Neutrophil (primary cell): ENCODE results near the gene SCAF11.
A peak's percentile ranks its signal among the peaks of the same experiment; 100 is the strongest.

ENCODE experiments used
- H3K27ac ChIP-seq: fragments of 200-600 bp; sonication (generic); 2 replicates; pipeline ENCODE4 v1.5.1; 2016; ENCODE audit warnings: mild to moderate bottlenecking, moderate library complexity
- H3K27me3 ChIP-seq: fragments of 200-600 bp; sonication (generic); 2 replicates; pipeline ENCODE4 v1.6.0; 2016; ENCODE audit warnings: mild to moderate bottlenecking
- H3K36me3 ChIP-seq: fragments of 200-600 bp; sonication (generic); 2 replicates; pipeline ENCODE4 v1.5.1; 2017
- H3K4me1 ChIP-seq, 2 experiments: fragments of 200-600 bp in 1 of 2; sonication (generic) in 1 of 2; 1 replicate in 1 of 2; 2 replicates in 1 of 2; pipeline versions ENCODE4 v1.5.1 to v1.6.1; 2013 to 2016; ENCODE audit warnings: low read depth in 1 of 2, low read length in 1 of 2, mild to moderate bottlenecking in 1 of 2, moderate library complexity in 1 of 2; ENCODE audit not compliant: control insufficient read depth in 1 of 2, insufficient read depth in 1 of 2
- H3K4me3 ChIP-seq, 2 experiments: fragments of 200-600 bp in 1 of 2; sonication (generic) in 1 of 2; 1 replicate in 1 of 2; 2 replicates in 1 of 2; pipeline ENCODE4 v1.5.1; 2013 to 2016; ENCODE audit warnings: low read depth in 1 of 2, low read length in 1 of 2, mild to moderate bottlenecking in 1 of 2, moderate library complexity in 1 of 2
- H3K9me3 ChIP-seq: fragments of 200-600 bp; sonication (generic); 2 replicates; pipeline ENCODE4 v1.5.1; 2016
- TF ChIP-seq, protein P1 (sequence below): fragments of 200-600 bp; sonication (generic); IDR thresholded peaks from 2 replicates; pipeline ENCODE4 v1.5.1; 2016; ENCODE audit warnings: antibody characterized with exemption

SCAF11 gene

DNA sequence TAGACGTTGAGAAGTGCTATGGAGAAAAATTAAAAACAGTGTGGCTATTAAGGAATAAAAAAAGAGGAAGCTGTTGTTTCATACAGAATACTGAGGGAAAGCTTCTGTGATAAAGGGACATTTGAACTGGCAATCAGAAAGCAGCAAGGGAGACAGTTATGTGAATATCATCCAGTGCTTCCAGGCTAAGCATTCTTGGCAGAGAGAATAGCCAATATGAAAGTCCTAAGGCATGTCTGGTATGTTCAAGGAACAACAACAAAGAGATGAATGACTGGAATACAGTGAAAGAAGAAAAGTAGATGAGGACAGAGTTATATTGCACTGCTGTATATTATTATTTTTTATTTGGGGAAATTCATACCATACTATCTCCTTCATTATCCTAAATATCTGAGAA is 23.9 kb downstream of the SCAF11 start:
- Histone ChIP-seq H3K9me3 (no peaks in the 10 kb centered on the region), H3K36me3 (peaks cover 10% of the 10 kb centered on the region), H3K27ac (peak overlapping the region; percentile 26), H3K4me3 (no peak overlapping the region), H3K4me1 (peaks cover 0 to 6% of the 10 kb centered on the region in 2 experiments), H3K27me3 (no peaks in the 10 kb centered on the region)
- TF ChIP-seq, protein P1, sequence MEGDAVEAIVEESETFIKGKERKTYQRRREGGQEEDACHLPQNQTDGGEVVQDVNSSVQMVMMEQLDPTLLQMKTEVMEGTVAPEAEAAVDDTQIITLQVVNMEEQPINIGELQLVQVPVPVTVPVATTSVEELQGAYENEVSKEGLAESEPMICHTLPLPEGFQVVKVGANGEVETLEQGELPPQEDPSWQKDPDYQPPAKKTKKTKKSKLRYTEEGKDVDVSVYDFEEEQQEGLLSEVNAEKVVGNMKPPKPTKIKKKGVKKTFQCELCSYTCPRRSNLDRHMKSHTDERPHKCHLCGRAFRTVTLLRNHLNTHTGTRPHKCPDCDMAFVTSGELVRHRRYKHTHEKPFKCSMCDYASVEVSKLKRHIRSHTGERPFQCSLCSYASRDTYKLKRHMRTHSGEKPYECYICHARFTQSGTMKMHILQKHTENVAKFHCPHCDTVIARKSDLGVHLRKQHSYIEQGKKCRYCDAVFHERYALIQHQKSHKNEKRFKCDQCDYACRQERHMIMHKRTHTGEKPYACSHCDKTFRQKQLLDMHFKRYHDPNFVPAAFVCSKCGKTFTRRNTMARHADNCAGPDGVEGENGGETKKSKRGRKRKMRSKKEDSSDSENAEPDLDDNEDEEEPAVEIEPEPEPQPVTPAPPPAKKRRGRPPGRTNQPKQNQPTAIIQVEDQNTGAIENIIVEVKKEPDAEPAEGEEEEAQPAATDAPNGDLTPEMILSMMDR, result no peak

DNA sequence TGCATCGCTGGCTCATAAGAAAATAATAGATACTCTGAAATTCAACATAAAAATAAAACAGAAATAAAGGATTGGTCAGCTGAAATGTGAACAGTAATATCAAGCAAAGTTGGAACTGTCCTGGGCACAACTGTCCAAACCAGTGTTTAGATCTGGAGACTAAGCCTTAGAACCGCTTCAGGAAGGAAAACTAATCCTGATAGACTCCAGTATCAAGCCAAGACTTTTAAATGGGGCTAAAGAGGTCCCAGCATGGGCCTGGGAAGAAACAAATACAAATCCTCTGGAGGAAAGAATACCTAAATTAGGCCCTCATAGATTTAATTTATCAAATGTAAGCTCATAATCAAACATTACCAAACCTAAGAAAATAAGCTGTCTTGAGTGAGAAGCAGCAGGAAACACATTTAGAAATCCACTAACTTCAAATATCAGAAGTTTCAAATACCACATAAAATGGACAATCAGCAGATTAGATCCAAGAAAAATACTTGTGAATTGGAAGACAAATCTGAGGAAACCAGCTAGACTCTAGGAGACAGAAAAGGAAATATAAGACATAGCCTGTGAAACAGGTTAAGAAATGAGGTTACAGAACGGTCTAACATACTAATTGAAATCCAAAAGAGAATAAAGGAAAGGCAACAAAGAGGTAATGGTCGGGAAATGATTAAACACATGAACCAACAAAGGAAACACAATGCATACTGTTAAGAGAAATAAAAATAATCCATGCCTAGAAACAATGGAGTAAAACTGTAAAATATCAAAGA is 27.6 kb downstream of the SCAF11 start:
- TF ChIP-seq, protein P1, result no peak
- Histone ChIP-seq H3K4me3 (no peak overlapping the region), H3K9me3 (no peaks in the 10 kb centered on the region), H3K36me3 (peaks cover 26% of the 10 kb centered on the region), H3K4me1 (peaks cover 0 to 6% of the 10 kb centered on the region in 2 experiments), H3K27me3 (no peaks in the 10 kb centered on the region), H3K27ac (peak overlapping the region; percentile 6)

DNA sequence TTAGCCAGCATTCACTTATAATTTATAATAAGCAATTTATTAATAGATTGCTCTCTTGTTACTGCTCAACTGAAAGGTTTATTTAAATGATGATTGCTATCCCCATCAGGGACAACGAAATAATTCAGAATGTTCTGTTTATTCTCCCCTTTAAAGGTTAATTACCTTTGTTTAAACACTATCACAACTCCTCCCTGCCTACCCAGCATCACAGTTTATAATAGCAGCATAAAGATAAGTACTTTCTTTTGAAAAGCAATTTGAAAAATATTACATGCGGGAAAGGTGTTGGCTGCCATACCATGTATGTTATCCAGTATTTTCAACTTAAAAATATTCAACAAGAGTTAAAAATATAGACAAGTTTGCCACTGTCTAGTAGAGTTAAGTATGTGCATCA is 30.6 kb downstream of the SCAF11 start:
- Histone ChIP-seq H3K4me1 (no peaks in the 10 kb centered on the region), H3K9me3 (no peaks in the 10 kb centered on the region), H3K27me3 (no peaks in the 10 kb centered on the region), H3K36me3 (peaks cover 26% of the 10 kb centered on the region), H3K27ac (no peak overlapping the region), H3K4me3 (no peak overlapping the region)
- TF ChIP-seq, protein P1, result no peak

DNA sequence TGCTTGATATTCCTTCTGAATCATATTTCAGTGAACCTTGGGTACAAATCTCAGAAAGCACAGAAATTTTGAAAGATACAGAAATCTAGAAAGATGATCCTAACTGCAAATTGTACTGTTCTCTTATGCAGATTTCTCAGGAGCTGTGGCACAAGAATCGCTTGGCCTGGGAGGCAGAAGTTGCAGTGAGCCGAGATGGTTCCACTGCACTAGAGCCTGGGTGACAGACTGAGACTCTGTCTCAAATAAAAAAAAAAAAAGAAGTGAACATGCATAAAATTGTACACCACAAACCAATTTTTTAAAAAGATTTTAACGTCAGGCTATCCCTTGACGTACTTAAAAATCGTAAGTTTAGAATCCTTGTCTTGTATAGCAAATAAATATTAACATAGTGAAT is 31.3 kb downstream of the SCAF11 start:
- no peaks in the 10 kb centered on the region for H3K9me3 ChIP-seq
- TF ChIP-seq, protein P1, result no peak
- no peaks in the 10 kb centered on the region for H3K27me3 ChIP-seq
- no peaks in the 10 kb centered on the region for H3K4me1 ChIP-seq
- peaks cover 26% of the 10 kb centered on the region for H3K36me3 ChIP-seq
- no peak overlapping the region for H3K4me3 ChIP-seq
- H3K27ac ChIP-seq, result no peak overlapping the region

DNA sequence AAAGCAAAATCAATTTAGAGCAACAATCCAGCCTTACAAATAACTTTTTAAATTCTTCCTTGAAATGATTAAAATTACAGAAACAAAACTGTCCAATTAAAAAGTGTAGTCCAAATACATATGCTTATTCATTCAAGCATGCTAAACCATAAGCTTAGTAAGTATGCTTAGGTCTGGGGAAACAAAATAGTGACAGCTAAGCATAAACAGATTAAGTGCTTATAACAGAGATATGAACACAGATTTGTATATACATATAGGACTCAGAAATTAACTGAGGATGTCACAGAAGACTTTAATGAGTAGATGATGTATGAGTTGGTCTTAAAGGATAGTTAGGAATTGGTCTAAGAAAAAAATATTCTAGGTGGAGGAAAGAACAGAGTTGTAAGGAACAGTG is 41.8 kb downstream of the SCAF11 start:
- Histone ChIP-seq H3K4me3 (no peak overlapping the region), H3K36me3 (peaks cover 68% of the 10 kb centered on the region), H3K27ac (no peak overlapping the region), H3K27me3 (no peaks in the 10 kb centered on the region), H3K4me1 (no peaks in the 10 kb centered on the region), H3K9me3 (no peaks in the 10 kb centered on the region)
- TF ChIP-seq, protein P1, result no peak
